Heart left ventricle (tissue), 13 donors: ENCODE results near the gene TUBGCP5.

ENCODE experiments used
- POLR2A ChIP-seq, 2 donors: fragments of 450-650 bp; IDR thresholded peaks; one replicate each; pipeline ENCODE4 v1.6.1; 2017; ENCODE audit warnings: antibody characterized with exemption in 2 of 2, mild to moderate bottlenecking in 2 of 2, moderate library complexity in 2 of 2
- TF ChIP-seq, protein P1 (sequence below), 12 donors: fragments of 200-600 bp; sonication (generic) in 4 of 12; IDR thresholded peaks; one replicate each; pipeline versions ENCODE4 v1.5.0 to v1.8.0; 2018 to 2022; ENCODE audit warnings: antibody characterized with exemption in 12 of 12, mild to moderate bottlenecking in 5 of 12
- donor health status: ischemic (EF 13 %, LVEDD 7.1; RV severe dilation, severe dysfunction).
- donor health status: DM: no; HTN: yes; CAD: no.
- donor health status: DM: no; HTN: no; CAD: no.
- donor health status: ischemic (EF 25% LVEDD 6.9; RV normal size, moderate dysfunction).
- donor health status: ischemic (EF 25% LVEDD 5.7; RV mildly dilated, moderate dysfunction).
- donor health status: ischemic (EF 35%, LVEDD 5.7; RV mildly dilated, moderate dysfunction).
- donor health status: nonischemic (EF 11% LVEDD 7.7; RV severe dilation, severe dysfunction).
- donor health status: DM: yes; HTN: yes; CAD: no.
- donor health status: PGD.
- donor health status: ischemic (EF 29% LVEDD 5.4; RV normal size, mild dysfunction).
- donor health status: nonischemic (EF 23%, LVEDD 6.1; RV moderate dilation, normal function).

DNA sequence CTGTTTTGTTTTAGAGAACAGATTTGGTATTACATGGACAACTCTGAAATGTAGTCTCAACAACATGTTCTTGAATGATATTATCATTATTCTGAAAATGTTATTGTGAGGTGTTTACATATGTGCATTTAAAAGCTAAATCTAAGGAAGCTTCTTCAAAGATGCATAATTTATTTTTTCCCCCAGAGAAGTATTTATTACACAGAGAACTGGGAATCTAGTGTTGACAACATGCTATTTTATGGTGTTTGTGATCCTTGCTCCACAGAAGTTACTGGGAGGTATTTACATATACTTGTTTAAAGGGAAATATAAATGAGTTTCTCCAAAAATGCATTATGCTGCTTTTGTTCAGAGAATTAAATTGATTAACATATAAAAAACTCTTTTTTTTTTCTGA is 18.3 kb upstream of the TUBGCP5 start:
- TF ChIP-seq, protein P1, sequence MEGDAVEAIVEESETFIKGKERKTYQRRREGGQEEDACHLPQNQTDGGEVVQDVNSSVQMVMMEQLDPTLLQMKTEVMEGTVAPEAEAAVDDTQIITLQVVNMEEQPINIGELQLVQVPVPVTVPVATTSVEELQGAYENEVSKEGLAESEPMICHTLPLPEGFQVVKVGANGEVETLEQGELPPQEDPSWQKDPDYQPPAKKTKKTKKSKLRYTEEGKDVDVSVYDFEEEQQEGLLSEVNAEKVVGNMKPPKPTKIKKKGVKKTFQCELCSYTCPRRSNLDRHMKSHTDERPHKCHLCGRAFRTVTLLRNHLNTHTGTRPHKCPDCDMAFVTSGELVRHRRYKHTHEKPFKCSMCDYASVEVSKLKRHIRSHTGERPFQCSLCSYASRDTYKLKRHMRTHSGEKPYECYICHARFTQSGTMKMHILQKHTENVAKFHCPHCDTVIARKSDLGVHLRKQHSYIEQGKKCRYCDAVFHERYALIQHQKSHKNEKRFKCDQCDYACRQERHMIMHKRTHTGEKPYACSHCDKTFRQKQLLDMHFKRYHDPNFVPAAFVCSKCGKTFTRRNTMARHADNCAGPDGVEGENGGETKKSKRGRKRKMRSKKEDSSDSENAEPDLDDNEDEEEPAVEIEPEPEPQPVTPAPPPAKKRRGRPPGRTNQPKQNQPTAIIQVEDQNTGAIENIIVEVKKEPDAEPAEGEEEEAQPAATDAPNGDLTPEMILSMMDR (IDR thresholded peaks at IDR 0.05), result no peak
- no peak for TF ChIP-seq POLR2A (IDR thresholded peaks at IDR 0.05)
